Ectodermal cell (in vitro differentiated cells): Measurements from ENCODE around the gene ZNHIT2. TPM values are rescaled to one million over a fixed set of nuclear protein-coding genes. Genes with fewer than 3 reads are reported as not detected.

ENCODE experiments used
- H3K27ac ChIP-seq: 2 replicates; pipeline ENCODE4 v1.7.0; 2013; ENCODE audit warnings: mild to moderate bottlenecking, low read depth, low read length; ENCODE audit not compliant: insufficient read depth, poor library complexity, severe bottlenecking
- H3K27me3 ChIP-seq: 2 replicates; pipeline ENCODE4 v1.7.0; 2013; ENCODE audit warnings: mild to moderate bottlenecking, low read length; ENCODE audit not compliant: insufficient read depth, control insufficient read depth, poor library complexity, severe bottlenecking
- H3K36me3 ChIP-seq: one replicate; pipeline ENCODE4 v1.7.0; 2013; ENCODE audit warnings: low read length; ENCODE audit not compliant: control insufficient read depth, insufficient read depth
- H3K4me1 ChIP-seq: one replicate; pipeline ENCODE4 v1.7.0; 2013; ENCODE audit warnings: low read length; ENCODE audit not compliant: control insufficient read depth, insufficient read depth
- H3K4me3 ChIP-seq: 2 replicates; pipeline ENCODE4 v1.7.0; 2013; ENCODE audit warnings: low read depth, low read length, control low read depth; ENCODE audit not compliant: insufficient read depth
- H3K9me3 ChIP-seq: 2 replicates; pipeline ENCODE4 v1.7.0; 2013; ENCODE audit warnings: mild to moderate bottlenecking, low read length, moderate library complexity; ENCODE audit not compliant: control insufficient read depth
- WGBS, 2 experiments: methylation state at CpG; one replicate each; pipeline ENCODE4 v1.1.7; 2013; ENCODE audit warnings: missing lambda C conversion rate in 2 of 2; 5-methylcytosine and 5-hydroxymethylcytosine counted together
- polyA plus RNA-seq, 4 experiments: library from polyadenylated mRNA; stranded (reverse); fragments of 50-300 nt; gene quantifications; one replicate each; pipeline ENCODE4 v1.2.3, GENCODE V29; 2013

Gene ZNHIT2
- 7.8 TPM for polyA plus RNA-seq (2013, experiment 1 of 4)
- polyA plus RNA-seq (2013, experiment 2 of 4) = 9.1 TPM
- 7.7 TPM for polyA plus RNA-seq (2013, experiment 3 of 4)
- 7.8 TPM for polyA plus RNA-seq (2013, experiment 4 of 4)

- Histone ChIP-seq H3K4me3 (peak within 1 kb of the TSS; percentile 89), H3K36me3 (peaks cover 17% of the 10 kb centered on the region)
- 1% methylated on average over 89 of the region's 89 CpGs for WGBS, 2 experiments
These were observed at the start of gene ZNHIT2 for GRCh38 chr11:65117206-65118096. TSS of gene ZNHIT2 (minus strand) at chr11:65117701. CDS start at chr11:65117653, 48 bp downstream.

DNA sequence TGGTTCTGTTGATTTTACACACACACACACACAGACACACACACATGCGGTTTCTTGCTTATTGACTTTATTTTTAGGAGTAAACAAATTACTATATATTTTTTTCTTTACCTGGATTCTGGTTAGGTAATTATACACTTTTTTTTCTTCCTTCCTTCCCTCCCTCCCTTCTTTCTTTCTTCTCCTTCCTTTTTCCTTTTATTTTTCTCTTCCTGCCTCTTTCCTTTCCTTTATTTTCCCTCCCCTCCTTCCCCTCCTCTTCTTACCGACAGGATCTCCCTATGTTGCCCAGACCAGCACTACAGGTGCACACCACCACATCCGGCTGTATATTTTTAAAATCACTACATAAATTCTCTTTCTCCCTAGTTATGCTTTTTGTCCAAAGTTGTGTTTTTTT, 49.4 kb upstream of the ZNHIT2 start:
- H3K4me3 ChIP-seq = no peak overlapping the region
- no peaks in the 10 kb centered on the region for H3K4me1 ChIP-seq
- H3K27ac ChIP-seq = no peak overlapping the region
- no peaks in the 10 kb centered on the region for H3K27me3 ChIP-seq
- H3K9me3 ChIP-seq = no peaks in the 10 kb centered on the region
- H3K36me3 ChIP-seq = no peaks in the 10 kb centered on the region
- 92 to 99% methylated on average over 2 of the region's 3 CpGs for WGBS, 2 experiments

More at GRCh38 chr11:65117206-65118096, at the start of gene ZNHIT2:
- H3K9me3 ChIP-seq = no peaks in the 10 kb centered on the region
- peak within 1 kb of the TSS; percentile 53 for H3K27ac ChIP-seq
- peaks cover 7% of the 10 kb centered on the region for H3K4me1 ChIP-seq
- no peaks in the 10 kb centered on the region for H3K27me3 ChIP-seq

DNA sequence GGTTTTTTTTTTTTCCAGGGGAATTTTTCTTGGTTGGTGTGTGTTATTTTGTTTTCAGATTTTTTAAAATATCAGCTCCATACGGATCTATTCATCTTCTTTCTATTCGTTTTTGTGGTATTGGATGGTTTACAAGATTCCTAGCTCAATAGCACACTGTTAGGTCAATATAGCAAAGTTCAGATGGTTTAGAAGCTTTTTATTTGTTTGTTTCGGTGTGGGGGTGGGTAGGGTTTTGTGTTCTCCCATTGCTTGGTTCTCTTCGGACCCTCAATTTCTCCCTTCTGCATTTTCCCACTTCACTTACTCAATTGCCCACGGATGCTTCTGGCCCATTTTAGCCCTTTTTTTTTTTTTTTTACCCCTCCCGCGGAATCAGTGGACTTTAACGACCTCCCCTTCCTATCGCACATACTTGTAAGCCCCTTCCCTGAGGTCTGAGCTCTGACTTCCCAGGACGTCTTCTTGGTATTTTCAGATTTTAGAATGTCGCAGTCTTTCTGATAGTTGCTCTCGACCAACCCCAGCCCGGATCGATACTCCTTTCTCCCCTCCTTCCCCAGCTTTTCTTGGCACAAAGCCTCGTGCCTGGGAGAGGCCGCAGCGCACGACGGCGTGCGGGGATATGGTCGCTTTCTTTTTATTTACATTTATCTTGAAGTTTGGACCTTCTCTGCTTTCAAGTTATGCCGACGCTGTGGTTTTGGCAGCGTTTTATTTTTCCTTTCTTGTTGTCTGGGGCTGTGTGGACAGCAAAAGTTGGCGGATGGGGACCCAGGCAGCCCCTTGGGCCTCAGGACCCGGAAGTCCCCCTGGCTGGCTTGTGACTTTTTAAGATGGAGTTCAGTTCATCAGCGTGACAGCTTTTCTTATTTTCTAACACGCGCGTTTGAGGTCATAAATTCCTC, 48.2 kb upstream of the ZNHIT2 start:
- H3K4me3 ChIP-seq = no peak overlapping the region
- WGBS, 2 experiments = 91% methylated on average over 30 of the region's 31 CpGs
- no peaks in the 10 kb centered on the region for H3K4me1 ChIP-seq
- no peak overlapping the region for H3K27ac ChIP-seq
- H3K27me3 ChIP-seq = no peaks in the 10 kb centered on the region
- H3K9me3 ChIP-seq = no peaks in the 10 kb centered on the region
- no peaks in the 10 kb centered on the region for H3K36me3 ChIP-seq

DNA sequence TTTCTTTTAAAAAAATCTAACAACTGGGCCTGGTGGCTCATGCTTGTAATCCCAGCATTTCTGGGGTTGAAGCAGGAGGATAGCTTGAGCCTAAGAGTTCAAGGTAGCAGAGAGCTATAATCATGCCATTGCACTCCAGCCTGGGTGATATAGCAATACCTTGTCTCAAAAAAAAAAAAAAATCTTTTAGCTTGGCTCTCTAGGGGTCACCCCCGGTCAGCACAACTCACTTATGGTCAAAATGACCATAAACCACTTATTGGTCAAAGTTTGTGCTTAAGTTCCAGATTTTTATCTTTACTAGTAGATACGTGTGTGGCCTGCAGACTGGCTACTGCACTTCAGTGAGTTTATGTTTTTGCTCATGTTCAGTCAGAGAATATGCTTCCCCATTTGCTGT, 46.2 kb upstream of the ZNHIT2 start:
- Histone ChIP-seq H3K4me1 (no peaks in the 10 kb centered on the region), H3K27ac (no peak overlapping the region), H3K9me3 (no peaks in the 10 kb centered on the region), H3K27me3 (no peaks in the 10 kb centered on the region), H3K4me3 (no peak overlapping the region), H3K36me3 (no peaks in the 10 kb centered on the region)
- 86 to 96% methylated on average over 1 to 2 of the region's 2 CpGs for WGBS, 2 experiments

DNA sequence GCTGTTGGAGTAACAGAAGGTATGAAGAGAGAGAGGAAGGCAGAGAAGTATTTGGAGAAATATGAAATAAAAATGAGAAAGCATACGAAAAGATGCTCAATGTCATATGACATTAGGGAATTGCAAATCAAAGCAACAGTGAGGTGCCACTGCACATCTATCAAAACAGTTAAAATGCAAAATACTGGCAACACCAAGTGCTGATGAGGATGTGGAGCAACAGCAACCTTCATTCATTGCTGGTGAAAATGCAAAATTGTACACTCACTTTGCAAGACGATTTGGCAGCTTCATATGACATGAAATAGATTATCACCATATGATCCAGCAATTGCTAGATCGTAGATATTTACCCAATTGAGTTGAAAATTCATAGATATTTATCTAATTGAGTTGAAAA, 43.1 kb upstream of the ZNHIT2 start:
- H3K4me1 ChIP-seq = no peaks in the 10 kb centered on the region
- H3K9me3 ChIP-seq = no peaks in the 10 kb centered on the region
- H3K27ac ChIP-seq = no peak overlapping the region
- no peaks in the 10 kb centered on the region for H3K36me3 ChIP-seq
- 76 to 84% methylated on average over 2 to 3 of the region's 3 CpGs for whole genome bisulfite sequencing, 2 experiments
- no peaks in the 10 kb centered on the region for H3K27me3 ChIP-seq
- H3K4me3 ChIP-seq = no peak overlapping the region

DNA sequence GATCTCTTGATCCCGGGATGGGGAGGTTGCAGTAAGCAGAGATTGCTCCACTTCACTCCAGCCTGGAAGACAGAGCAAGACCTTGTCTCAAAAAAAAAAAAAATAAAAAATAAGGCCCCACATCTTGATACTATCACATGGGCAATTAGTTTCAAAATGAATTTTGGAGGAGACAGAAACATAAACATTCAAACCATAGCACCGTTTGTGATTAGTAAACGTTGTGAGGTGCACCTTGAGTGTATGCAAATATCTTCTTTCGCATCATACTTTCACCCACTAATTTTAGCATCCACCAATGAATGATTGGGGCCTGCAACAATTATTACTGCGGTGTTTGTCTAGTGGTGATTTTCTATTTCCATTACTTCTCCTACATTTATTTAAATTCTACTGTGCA, 41.5 kb upstream of the ZNHIT2 start:
- no peak overlapping the region for H3K4me3 ChIP-seq
- WGBS, 2 experiments = 93 to 98% methylated on average over 4 to 5 of the region's 5 CpGs
- H3K4me1 ChIP-seq = no peaks in the 10 kb centered on the region
- no peaks in the 10 kb centered on the region for H3K36me3 ChIP-seq
- no peaks in the 10 kb centered on the region for H3K27me3 ChIP-seq
- no peaks in the 10 kb centered on the region for H3K9me3 ChIP-seq
- no peak overlapping the region for H3K27ac ChIP-seq

DNA sequence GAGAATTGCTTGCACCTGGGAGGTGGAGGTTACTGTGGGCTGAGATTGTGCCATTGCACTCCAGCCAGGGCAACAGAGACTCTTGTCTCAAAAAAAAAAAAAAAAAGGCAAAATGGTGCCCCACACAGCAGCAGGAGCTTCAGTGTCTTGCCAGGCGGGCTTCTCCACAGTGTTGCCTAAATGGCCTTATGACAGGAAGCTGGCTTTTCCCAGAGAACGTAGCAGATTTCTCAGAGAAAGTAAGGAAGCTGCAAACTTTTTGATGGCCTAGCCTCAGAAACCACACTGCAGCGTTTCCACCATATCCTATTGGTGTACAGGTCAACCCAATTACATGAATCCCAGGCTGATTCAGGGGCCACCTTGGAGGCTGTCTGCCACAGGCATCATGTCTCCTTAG, 39.8 kb upstream of the ZNHIT2 start:
- Histone ChIP-seq H3K4me3 (no peak overlapping the region), H3K27ac (no peak overlapping the region), H3K9me3 (no peaks in the 10 kb centered on the region), H3K4me1 (no peaks in the 10 kb centered on the region), H3K27me3 (no peaks in the 10 kb centered on the region), H3K36me3 (no peaks in the 10 kb centered on the region)
- 90% methylated on average over 3 of the region's 3 CpGs for WGBS, 2 experiments

DNA sequence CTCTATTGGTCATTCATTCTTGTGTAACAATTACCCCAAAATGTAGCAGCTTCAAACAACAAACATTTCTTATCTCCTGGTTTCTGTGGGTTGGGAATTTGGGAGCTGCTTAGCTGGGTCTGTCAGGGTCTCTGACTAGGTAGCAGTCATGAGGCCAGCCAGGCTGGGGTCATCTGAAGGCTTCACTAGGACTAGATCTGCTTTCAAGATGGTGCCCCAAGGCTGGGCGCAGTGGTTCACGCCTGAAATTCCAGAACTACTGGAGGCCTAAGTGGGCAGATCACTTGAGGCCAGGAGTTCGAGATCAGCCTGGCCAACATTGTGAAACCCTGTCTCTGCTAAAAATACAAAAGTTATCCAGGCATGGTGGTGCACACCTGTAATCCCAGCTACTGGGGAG, 39.4 kb upstream of the ZNHIT2 start:
- Histone ChIP-seq H3K27ac (no peak overlapping the region), H3K4me3 (no peak overlapping the region), H3K36me3 (no peaks in the 10 kb centered on the region), H3K27me3 (no peaks in the 10 kb centered on the region), H3K4me1 (no peaks in the 10 kb centered on the region), H3K9me3 (no peaks in the 10 kb centered on the region)
- WGBS, 2 experiments = 89 to 92% methylated on average over 3 of the region's 3 CpGs

DNA sequence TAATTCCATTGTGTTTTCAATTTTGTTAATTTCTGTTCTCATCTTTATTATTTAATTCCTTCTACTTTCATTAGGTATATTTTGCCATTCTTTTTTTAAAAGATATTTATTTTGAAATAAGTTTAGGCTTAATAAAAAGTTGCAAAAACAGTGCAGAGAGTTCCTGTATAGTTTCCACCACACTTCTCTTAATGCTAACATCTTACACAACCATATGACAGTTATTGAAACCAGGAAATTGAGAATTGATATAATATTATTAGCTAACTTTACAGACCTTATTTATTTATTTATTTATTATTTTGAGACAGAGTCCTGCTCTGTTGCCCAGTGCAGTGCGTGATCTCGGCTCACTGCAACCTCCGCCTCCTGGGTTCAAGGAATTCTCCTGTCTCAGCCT, 38.8 kb upstream of the ZNHIT2 start:
- no peak overlapping the region for H3K4me3 ChIP-seq
- WGBS, 2 experiments = 81 to 98% methylated on average over 3 of the region's 3 CpGs

DNA sequence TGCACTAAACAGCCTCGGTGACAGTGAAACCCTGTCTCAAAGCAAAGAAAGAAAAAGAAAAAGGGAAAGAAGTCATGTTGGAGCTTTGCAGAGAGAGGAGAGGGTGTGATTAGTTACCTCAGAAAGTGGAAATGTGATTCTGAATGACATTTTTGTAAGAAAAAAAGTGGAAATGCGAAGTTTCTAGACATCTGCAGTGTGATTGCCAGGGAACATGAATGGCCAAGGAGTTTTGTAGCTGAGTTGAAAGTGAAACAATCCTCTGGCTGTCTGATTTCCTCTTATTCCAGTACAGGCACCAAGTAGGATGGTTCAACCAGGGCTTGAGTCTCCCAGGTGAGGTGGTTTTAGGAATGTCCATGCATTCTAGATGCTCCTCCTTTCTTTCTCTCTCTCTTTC, 34.6 kb upstream of the ZNHIT2 start:
- Histone ChIP-seq H3K4me1 (no peaks in the 10 kb centered on the region), H3K27me3 (no peaks in the 10 kb centered on the region), H3K4me3 (no peak overlapping the region), H3K27ac (no peak overlapping the region), H3K36me3 (no peaks in the 10 kb centered on the region), H3K9me3 (no peaks in the 10 kb centered on the region)
- WGBS, 2 experiments = 90 to 92% methylated on average over 2 of the region's 2 CpGs

More for the DNA sequence above, 38.8 kb upstream of the ZNHIT2 start:
- H3K9me3 ChIP-seq = no peaks in the 10 kb centered on the region
- no peak overlapping the region for H3K27ac ChIP-seq
- no peaks in the 10 kb centered on the region for H3K4me1 ChIP-seq
- no peaks in the 10 kb centered on the region for H3K36me3 ChIP-seq
- H3K27me3 ChIP-seq = no peaks in the 10 kb centered on the region
